CD4-positive, alpha-beta T cell treated with Interleukin-21 for 1 hour (primary cell): ENCODE data around the gene JUND.

Experiments
- DNase-seq: peaks from one replicate; pipeline ENCODE4 v3.0.0-alpha.2; 2020

The JUND gene

GRCh38 chr19:18289471-18290301, 8.3 kb upstream of the JUND start:
- DNase-seq: no peak

- DNase-seq: no peak
These were observed 6.7 kb upstream of the JUND start for GRCh38 chr19:18287836-18288772.

DNA sequence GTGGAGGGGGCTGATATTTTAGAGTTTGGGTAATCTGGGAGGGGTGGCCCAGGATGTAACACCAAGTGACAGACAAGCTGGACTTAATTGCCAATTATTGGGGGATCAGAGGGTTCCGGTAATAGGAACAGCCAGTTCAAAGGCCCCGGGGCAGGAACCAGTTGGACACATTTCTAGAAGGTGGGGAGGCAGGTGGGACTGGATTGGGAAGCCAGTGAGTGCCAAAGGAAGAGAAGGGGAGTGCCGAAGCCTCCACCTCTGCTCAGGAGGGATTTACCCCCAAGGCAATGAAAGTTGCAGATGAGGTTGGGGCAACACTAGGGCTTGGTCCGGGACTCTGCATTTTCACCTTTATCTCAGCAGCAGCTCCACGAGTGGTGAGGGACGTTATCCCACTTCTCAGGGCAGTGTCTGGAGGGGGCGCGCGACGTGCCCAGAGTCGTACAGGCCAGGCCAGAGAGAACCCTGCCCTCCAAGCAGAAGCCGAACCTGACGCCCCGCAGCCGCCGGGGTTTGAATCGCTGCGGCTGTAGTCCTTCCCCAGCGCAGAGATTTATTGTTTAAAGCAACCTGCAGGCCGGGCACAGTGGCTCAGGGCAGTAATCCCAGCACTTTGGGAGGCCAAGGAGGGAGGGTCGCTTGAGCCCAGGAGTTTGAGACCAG, 5.7 kb upstream of the JUND start:
- DNase-seq: no peak

DNA sequence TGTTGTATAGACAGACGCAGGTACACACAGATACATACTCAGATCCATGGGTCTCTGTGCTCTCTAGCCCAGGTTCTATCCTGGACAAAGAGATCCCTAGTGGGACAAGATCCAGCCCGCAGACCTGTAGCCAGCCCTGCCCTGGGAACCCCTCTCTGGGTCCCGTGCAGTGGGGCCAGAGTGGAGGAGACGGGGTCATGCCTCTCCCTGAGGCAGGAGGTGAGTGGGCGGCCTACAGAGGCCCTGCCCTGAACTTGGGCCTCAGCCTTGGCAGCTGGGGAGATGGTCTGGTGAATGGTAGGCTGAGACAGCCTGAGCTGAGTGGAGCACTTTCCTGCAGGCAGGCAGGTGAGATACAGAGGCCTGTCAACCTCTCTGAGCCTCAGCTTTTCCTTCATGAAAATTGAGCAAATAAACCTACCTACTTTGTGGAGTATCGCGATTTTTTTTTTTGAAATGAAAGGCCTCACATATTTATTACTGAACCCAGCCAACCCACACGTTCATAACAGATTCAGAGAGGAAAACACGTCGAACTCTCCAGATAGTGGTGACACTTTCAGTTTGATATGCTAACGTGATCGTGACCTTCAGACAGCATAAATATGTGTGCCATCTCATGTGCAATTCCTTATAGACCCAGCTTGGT, 3.4 kb upstream of the JUND start:
- peak; percentile 51 for DNase-seq

DNA sequence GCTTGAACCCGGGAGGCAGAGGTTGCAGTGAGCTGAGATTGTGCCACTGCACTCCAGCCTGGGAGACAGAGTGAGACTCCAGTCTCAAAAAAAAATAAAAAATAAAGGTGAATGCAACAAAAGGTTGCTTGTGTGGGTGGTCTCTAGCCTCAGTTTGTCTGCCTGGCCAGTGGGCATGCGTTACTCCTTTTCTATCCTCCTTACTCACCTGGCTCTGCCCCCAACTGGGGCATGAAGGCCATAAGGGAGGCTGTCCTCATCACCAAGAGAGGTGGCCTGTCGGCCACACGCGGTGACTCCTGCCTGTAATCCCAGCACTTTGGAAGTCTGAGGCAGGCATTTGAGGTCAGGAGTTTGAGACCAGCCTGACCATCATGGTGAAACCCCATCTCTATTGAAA, 1.9 kb upstream of the JUND start:
- DNase-seq: no peak

- DNase-seq: peak; percentile 50
These were observed 1.3 kb upstream of the JUND start for GRCh38 chr19:18282788-18283141.

GRCh38 chr19:18282021-18282787, 782 bp upstream of the JUND start:
- DNase-seq: no peak

DNA sequence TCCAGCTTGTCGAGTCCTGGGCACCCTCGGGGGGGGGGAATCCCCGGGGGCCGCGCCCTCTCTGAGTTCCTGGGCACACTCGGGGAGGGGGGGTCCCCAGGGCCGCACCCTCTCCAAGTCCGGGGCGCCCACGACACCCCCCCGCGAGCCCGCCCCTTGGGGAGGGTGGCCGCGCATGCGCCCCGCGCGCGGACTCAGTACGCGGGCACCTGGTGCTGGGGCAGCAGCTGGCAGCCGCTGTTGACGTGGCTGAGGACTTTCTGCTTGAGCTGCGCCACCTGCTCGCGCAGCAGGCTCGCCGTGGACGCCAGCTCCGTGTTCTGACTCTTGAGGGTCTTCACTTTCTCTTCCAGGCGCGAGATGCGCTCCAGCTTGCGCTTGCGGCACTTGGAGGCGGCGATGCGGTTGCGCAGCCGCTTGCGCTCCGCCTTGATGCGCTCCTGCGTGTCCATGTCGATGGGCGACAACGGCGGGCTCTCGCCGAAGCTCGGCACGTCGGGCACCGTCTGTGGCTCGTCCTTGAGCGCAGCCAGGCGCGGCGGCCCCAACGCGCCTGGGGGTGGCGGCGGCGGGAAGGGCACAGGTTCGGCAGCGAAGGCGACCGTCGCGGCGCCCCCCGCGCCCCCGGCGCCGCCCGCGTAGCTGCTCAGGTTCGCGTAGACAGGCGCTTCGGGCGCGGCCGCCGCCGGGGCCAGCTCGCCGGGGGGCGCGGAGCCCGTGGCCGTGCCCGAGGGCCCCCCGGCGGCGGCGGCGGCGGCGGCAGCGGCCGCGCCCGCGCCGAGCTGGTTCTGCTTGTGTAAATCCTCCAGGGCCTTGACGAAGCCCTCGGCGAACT, 958 bp downstream of the JUND start:
- peak; percentile 88 for DNase-seq

GRCh38 chr19:18279516-18280246, 1.7 kb downstream of the JUND start:
- DNase-seq: peak; percentile 95

- no peak for DNase-seq
These were observed 2.2 kb downstream of the JUND start for GRCh38 chr19:18279266-18279515.

DNA sequence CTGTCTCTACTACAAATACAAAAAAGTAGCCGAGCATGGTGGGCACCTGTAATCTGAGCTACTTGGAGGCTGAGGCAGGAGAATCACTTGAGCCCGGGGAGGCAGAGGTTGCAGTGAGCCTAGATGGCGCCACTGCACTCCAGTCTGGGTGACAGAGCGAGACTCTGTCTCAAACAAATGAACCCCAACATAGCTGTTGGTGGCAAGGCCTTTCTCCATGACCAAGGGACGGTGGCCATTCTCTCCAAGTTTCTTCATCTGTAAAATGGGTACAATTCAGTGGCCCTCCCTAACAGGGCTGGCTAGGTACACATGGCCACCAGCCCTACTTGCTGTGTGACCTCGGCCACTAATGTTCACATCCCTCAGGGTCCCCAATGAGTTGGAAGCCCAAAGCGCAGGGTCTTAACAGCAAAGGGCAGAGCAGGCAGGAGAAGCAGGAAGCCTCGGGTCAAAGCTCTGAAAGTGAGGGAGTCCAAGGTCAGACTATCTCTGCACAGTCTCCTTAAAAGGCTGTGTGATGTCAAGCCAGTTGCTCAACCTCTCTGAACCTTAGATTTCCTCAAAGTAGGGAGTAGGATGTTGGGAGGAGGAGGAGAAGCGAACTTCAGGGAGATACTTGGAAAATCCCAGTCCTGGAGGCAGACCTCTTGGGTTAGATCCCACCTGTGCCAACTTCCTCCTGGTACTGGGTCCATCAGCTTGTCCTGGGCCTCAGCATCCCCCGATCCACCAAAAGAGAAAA, 2.7 kb downstream of the JUND start:
- peak; percentile 75 for DNase-seq

DNA sequence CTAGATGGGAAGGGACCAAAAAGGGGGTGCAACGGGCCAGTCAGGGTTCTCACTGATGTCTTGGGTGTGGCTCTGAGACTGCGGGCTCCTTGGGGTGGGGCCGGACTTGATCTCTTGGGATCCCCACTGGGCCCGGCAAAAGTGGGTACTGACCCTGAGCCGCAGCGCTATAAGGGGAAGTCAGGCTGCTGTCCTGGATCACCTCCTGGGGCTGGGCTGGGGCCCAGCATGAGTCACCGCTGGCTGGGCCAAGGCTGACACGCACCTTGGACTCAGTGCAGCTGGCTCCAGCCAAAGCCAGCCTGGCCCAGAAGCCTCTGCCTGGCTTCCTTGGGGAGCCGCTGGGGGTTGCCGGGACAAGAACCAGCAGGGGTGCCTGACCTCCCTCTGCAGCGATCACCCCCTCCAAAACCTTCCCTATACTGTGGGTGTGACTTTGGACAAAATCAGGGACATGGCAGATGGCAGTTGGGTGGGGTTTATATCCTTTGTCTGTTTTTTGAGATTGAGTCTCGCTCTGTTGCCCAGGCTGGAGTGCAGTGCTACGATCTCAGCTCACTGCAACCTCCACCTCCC, 6.6 kb downstream of the JUND start:
- DNase-seq: peak; percentile 55

DNA sequence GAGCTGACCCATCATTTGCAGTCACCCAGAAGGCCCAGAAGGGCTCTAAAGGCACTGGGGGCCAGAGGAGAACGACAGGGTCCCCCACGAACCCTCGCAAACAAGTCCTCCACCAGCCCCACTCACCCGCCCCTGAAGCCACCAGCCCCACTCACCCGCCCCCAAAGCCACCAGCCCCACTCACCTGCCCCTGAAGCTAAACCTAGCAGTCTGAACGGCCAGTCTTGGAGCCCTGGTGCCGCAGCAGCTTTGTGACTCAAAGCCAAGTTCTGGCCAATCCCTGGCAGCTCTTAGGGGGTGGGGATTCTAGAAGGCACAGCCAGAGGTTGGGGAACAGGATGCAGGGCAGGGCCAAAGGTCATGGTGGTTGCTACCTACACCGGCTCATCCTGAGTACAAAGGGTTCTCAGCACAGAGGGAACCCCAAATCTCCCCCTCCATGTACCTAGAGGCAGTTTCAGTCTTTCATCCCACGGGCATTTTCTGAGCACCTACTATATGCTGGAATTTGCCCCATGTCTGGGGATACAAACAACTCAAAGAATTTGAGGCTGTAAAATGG, 7.1 kb downstream of the JUND start, which contains the start of gene IQCN:
Gene IQCN, minus strand, starts transcription at position 234 of the 562 bp plus-strand sequence. CDS start 4,974 bp downstream, outside the sequence.
- DNase-seq: peak; percentile 67

DNA sequence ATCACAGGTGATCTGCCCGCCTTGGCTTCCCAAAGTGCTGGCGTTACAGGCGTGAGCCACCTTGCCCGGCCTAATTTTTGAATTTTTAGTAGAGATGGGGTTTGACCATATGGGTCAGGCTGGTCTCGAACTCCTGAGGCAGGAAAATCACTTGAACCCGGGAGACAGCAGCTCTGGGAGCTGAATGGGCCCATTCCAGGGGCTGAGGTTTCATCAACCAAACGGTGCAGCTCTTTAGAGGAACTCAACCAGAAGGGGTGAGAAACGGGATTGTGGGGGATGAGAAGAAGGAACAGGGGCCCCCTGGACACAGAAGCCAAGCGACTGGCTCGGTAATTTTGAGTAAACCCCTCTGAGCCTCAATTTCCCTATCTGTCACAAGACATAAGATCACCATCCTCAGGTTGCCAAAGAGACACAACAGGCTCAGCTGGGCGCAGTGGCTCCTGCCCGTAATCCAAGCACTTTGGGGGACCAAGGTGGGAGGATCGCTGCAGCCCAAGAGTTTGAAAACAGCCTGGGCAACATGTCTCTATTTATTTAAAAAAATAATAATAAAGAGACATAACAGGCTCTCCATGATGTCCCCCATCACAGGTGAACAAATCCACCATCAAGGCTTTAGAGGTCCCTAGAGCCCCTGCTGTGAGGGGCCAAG, 7.7 kb downstream of the JUND start:
- DNase-seq: no peak

GRCh38 chr19:18271433-18271841, 10.0 kb downstream of the JUND start:
- DNase-seq: peak; percentile 51

GRCh38 chr19:18270326-18270725, 11.1 kb downstream of the JUND start:
- peak; percentile 21 for DNase-seq

DNA sequence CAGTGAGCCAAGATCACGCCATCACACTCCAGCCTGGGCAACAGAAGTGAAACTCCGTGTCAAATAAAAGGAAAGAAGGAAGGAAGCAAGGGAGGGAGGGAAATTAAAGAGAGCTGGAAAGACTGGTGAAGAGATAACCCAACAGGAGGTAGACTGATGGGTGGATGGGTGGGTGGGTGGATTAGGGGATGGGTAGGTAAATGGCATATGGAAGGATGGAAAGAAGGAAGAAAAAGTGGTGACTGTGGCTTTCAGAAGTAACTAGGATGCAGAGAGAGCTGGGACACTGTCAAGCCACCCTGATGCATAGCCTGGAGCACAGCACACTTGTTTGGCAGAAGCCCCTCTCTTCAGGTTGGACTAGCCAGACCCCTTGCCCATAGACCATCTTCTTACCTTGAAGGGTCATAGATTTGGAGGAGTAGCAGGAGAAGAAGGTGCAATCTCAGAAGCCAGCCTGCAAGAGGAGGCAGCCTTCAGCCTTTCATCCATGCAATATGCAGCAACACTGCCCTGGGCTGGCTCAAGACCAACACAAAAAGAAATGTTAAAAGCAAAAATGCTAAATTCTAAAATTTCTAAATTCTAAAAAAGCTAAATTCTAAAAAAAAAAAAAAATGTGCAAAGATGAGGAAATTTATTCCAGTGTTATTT, 12.2 kb downstream of the JUND start:
- no peak for DNase-seq
